ENCODE data around the gene JAG2.

The JAG2 gene

GRCh38 chr14:105151084-105151837 lies 17.3 kb downstream of the JAG2 start:
- no peak for DNase-seq (ENCODE audit: low read depth in 2 of 2)

DNA sequence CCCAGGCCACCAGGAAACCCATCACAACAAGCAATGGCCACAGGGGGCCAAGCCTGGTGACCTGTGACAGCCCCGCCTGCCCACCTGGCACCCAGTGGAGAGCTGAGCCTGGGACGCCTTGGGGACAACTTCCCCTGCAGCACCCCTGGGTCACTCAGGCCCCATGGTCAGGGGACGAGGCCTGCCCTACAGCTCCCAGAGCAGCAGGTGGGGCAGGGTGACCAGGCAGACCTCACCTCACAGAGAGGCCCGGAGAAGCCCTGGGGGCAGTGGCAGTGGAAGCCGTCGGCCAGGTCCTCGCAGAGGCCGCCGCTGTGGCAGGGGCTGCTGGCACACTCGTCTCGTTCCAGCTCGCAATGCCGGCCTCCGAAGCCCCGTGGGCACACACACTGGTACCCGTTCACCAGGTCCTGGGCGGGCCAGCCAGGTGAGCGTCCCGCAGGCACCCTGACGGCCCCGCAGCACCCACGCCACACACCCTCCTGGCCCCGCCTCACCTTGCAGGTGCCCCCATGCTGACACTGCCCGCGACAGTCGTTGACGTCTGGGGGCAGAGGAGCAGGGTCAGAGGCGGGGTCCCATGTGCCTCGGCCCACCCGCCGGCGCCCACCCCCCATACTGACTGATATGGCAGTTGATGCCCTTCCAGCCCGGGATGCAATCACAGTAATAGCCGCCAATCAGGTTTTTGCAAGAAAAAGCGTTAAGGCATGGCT lies 18.1 kb downstream of the JAG2 start:
- DNase-seq (ENCODE audit: low read depth in 2 of 2) = no peak

GRCh38 chr14:105150026-105150367 lies 18.6 kb downstream of the JAG2 start:
- no peak for DNase-seq (ENCODE audit: low read depth in 2 of 2)

DNA sequence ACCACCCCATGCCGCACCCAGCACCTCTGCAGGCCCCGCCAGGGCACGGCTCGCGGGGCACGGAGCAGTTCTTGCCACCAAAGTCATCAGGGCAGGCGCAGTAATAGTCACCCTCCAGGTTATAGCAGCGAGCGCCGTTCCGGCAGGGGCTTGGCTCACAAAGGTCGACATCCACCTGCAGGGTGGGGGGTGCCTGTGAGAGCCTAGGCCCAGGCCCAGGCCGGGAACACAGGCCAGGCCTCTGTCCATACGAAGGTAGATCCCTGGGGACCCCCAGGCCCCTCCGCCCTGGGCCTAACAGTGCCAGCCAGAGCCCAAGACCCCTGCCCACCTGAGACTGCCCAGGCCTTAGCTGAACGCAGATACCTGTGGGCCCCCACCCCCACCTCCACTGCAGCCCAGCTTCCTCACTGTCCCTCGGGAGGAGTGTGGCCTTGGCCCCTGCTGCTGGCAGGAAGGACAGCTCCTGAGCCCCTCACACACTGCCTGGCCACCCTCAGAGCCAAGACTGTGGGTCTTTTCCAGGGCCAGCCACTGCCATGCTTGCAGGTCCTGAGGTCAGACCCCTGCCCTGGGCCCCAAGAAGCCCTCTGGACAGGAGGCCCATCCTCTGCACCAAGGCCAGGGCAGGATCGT lies 19.3 kb downstream of the JAG2 start:
- no peak for DNase-seq (ENCODE audit: low read depth in 2 of 2)

- DNase-seq (ENCODE audit: low read depth in 2 of 2) = no peak
These were observed 19.9 kb downstream of the JAG2 start for GRCh38 chr14:105148604-105149145.

DNA sequence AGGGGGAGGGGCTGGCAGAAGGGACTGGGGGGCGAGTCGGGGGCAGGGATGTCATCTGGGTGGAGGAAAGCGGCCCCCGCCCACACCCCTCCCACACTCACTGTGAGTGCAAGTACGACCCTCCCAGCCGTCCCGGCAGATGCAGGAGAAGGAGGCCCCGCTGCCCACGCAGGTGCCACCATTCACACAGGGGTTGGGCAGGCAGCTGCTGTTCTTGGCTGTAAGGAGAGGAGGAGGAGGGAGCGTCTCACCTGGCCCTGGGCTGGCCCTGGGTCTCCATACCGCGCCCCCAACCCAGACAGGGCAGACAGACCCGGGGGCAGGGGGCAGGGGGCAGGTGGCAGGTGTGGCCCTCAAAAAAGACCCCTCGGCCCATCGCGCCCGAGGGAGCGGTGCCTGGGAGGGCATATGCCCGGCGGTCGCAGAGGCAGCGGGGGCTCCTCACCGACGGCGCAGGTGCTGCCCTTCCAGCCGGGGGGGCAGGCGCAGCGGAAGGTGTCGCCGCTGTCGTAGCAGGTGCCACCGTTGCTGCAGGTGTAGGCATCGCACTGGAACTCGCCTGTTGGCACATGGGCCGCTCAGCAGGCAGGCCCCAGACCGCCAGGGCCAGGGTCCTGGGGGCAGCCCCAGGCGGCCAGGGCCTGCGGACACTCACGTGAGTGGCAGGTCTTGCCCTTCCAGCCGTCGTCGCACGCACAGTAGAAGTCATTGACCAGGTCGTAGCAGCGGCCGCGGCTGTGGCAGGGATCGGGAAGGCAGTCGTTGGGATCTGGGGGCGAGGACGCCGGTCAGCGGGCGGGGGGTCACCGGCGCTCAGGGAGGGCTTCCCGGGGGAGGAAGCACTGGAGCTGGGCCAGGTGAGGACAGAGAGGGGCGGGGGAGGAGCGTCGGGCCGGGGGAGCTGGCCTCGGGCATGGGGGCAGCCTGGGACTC lies 20.6 kb downstream of the JAG2 start:
- DNase-seq (ENCODE audit: low read depth in 2 of 2) = no peak

- DNase-seq (ENCODE audit: low read depth in 2 of 2) = no peak
These were observed 21.5 kb downstream of the JAG2 start for GRCh38 chr14:105146976-105147635.

DNA sequence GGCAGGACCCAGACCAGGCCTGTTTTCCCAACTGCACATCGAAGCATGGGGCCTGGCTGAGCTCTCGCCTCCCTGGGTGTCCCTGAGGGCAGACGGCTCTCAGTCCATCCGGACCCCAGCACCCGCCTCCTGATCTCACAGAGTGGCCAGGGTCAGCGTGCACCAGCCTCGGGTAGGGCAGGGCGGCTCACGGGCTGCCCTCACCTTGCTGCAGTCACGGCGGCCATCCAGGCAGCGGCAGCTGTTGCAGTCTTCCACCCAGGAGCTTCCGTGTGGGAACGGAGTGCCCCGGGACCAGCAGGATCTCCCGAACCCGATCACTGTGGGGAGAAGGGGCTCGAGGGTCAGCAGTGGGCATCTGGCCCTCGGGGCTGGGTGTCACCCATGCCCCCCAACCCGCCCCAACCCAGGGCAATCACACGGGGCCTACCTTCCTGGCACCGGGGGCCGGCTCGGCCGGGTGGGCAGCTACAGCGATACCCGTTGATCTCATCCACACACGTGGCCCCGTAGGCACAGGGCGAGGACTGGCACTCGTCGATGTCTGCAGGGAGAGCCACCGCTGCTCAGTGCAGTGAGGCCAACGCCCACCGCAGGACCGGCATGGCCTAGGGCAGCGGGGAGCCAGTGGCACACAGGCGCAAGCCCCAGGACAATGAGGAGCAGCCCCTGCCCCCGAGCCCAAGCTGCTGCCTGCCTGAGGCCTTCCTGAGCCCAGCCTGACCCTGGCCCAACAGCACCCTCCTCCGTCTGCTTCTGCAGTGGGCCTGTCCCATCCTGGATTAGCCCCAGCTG lies 22.2 kb downstream of the JAG2 start:
- DNase-seq (ENCODE audit: low read depth in 2 of 2) = no peak

- DNase-seq (ENCODE audit: low read depth in 2 of 2) = no peak
These were observed 23.0 kb downstream of the JAG2 start for GRCh38 chr14:105145381-105146180.

GRCh38 chr14:105144666-105145380 lies 23.8 kb downstream of the JAG2 start:
- no peak for DNase-seq (ENCODE audit: low read depth in 2 of 2)

DNA sequence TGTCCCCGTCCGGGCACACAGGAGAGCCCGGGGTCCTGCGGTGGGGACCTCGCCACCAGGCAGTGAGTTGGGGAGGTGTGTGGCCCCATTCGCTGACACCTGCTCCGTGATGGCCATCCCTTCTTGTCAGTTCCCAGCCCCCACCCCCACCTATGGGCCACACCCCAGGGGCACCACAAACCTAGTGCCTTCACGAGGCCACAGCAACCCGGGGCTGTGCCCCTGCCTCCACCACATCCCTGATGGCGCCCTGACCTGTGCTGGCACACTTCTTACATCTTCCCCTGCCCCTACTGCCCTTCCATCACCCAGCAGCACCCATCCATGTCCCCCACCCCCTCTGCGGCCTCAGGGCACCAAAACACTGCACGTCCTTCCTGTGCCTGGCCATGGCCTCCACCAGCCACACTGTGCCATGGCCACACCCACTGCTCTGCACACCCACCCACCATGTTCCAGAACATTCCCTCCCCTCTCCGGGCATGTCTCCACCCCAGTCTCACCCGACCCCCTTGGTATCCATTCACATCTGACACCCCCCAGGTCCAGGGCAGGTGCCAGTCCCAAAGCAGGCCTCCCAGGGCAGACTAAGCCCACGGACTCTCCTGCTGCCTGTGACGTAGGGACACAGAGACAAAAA lies 24.4 kb downstream of the JAG2 start:
- no peak for DNase-seq (ENCODE audit: low read depth in 2 of 2)

- no peak for DNase-seq (ENCODE audit: low read depth in 2 of 2)
These were observed 25.0 kb downstream of the JAG2 start for GRCh38 chr14:105143451-105144025.

DNA sequence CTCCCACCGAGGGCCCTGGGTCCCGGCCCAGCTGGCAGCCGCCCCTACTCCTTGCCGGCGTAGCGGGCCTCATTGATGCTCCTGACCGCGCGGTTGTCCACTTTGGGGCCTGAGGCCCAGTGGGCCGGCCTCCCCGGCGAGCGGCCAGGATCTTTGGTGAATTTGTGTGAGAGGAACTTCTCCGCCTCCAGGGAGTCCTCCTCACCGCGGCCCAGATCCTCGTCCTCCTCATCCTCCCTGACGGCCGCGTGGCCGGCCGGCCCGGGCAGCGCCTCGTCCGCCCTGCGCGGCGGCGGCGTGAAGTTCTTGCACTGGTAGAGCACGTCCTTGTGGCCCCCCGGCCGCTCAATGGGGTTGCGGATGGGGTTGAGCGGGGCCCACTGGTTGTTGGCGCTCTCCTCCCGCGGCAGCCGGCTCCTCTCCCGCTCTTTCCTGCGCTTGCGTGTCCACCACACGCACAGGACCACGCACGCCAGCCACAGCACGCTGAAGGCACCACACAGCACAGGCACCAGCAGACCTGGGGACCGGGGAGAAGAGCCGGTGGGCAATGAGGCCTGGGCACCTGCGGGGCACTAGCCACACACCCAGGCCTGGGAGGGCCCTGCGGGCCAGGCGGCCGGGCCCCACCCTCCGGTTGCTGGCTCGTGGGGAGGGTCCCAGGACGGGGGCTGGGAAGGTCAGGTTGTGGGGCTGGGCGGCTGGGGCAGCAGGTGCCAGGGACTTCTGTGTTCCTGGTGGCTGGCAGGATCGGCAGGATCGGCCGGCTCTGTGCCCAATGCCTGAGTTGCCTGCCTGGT lies 25.7 kb downstream of the JAG2 start:
- no peak for DNase-seq (ENCODE audit: low read depth in 2 of 2)

DNA sequence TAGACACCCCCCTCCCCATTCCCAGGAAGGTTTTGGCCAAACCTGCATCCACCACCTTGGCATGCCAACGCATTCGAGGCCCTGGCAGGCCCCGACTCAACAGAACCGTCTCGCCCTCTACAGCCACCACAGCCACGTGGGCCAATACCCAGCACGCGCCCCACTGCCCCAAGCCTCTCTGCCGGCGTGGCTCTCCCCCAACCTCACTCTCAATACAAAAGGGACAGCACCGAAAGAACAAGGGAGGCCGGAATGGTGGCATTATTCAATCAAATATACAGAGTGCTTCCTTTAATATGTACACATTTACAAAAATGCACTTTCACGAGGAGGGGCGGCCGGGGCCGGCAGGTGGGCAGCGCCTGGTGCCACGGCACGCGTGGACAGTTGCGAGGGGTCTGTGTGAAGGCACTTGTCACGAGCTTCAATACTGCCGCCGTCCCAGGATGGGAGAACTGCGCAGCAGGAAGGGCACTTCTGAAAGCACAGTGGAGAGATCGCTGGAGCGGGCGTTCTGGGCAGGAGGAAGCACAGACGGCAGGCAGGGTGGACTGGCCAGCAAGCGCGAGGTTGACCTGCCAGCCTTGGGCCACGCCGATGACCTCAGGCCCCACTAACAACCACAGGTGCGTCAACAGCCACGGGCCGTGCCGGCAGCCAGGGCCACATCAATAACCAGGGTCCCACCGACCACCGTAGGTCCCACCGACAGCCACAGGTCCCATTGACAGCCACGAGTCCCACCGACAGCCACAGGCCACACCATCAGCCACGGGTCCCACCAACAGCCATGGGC lies 26.9 kb downstream of the JAG2 start:
- no peak for DNase-seq (ENCODE audit: low read depth in 2 of 2)

- DNase-seq (ENCODE audit: low read depth in 2 of 2) = no peak
These were observed 27.6 kb downstream of the JAG2 start for GRCh38 chr14:105141026-105141425.

DNA sequence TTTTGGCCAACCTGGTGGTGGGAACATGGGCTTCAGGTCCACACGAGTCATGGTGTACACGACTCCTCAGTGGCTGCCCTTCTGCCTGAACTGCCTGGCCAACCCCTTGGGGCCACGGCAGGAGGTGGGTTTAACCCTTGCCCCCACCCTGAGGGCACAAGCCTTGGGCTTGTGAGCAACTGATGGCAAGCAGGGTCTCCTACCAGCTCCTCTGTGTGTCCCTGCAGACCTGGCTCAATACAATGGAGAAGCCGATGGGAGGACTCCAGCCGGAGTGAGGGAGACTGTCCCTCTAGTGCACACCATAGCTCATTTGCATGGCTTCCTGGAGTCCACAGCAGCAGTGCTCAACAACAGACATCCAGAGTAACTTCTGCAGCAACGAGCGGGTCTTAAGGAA lies 28.0 kb downstream of the JAG2 start:
- no peak for DNase-seq (ENCODE audit: low read depth in 2 of 2)
